MM.1S (cell line): ENCODE data around the gene NFE2.

Experiments used
- DNase-seq: peaks from one replicate; pipeline ENCODE4 v3.0.0-alpha.2; 2015
- H2AFZ ChIP-seq: fragments of 300-600 bp; sonication (generic); 2 replicates; pipeline ENCODE4 v1.6.0; 2016; ENCODE audit warnings: antibody characterized with exemption, low read length
- H3F3A ChIP-seq: fragments of 300-600 bp; sonication (generic); 2 replicates; pipeline ENCODE4 v1.6.1; 2016; ENCODE audit warnings: mild to moderate bottlenecking, antibody characterized with exemption, low read length, moderate library complexity, mixed read lengths; ENCODE audit not compliant: insufficient read depth
- H3K27ac ChIP-seq: fragments of 300-600 bp; sonication (generic); 2 replicates; pipeline ENCODE4 v1.5.1; 2016; ENCODE audit warnings: mild to moderate bottlenecking, low read length
- H3K27me3 ChIP-seq: fragments of 300-600 bp; sonication (generic); replicated peaks from 2 replicates; pipeline ENCODE4 v1.6.0; 2016; ENCODE audit warnings: low read length; ENCODE audit not compliant: insufficient read depth
- H3K36me3 ChIP-seq: fragments of 300-600 bp; sonication (generic); replicated peaks from 2 replicates; pipeline ENCODE4 v1.6.1; 2016; ENCODE audit warnings: mild to moderate bottlenecking, low read length, mixed read lengths; ENCODE audit not compliant: insufficient read depth
- H3K4me1 ChIP-seq: fragments of 300-600 bp; sonication (generic); 2 replicates; pipeline ENCODE4 v1.6.1; 2016; ENCODE audit warnings: low read length, mixed read lengths
- H3K4me2 ChIP-seq: fragments of 300-600 bp; sonication (generic); 2 replicates; pipeline ENCODE4 v1.6.0; 2016; ENCODE audit warnings: low read depth, low read length
- H3K4me3 ChIP-seq: fragments of 300-600 bp; sonication (generic); 2 replicates; pipeline ENCODE4 v1.5.1; 2016; ENCODE audit warnings: low read length, mixed read lengths
- H3K79me2 ChIP-seq: fragments of 300-600 bp; sonication (generic); 2 replicates; pipeline ENCODE4 v1.6.1; 2016; ENCODE audit warnings: mixed run types, low read length, mixed read lengths
- H3K9ac ChIP-seq: fragments of 300-600 bp; sonication (generic); 2 replicates; pipeline ENCODE4 v1.6.1; 2016; ENCODE audit warnings: low read length, mixed read lengths
- H3K9me2 ChIP-seq: fragments of 300-600 bp; sonication (generic); replicated peaks from 2 replicates; pipeline ENCODE4 v1.6.1; 2016; ENCODE audit warnings: mild to moderate bottlenecking, low read length, mixed read lengths; ENCODE audit not compliant: insufficient read depth
- H3K9me3 ChIP-seq: fragments of 300-600 bp; sonication (generic); replicated peaks from 2 replicates; pipeline ENCODE4 v1.6.1; 2016; ENCODE audit warnings: mild to moderate bottlenecking, low read length, mixed read lengths; ENCODE audit not compliant: insufficient read depth
- H4K20me1 ChIP-seq: fragments of 300-600 bp; sonication (generic); 2 replicates; pipeline ENCODE4 v1.6.1; 2016; ENCODE audit warnings: mild to moderate bottlenecking, low read length, moderate library complexity, mixed read lengths; ENCODE audit not compliant: insufficient read depth
- CTCF ChIP-seq: fragments of 300-600 bp; sonication (generic); IDR thresholded peaks from 2 replicates; pipeline ENCODE4 v1.5.1; 2016; ENCODE audit warnings: antibody characterized with exemption, low read length, mixed read lengths
- EZH2 ChIP-seq: fragments of 300-600 bp; sonication (generic); optimal IDR thresholded peaks from 2 replicates; pipeline ENCODE3; 2017; ENCODE audit warnings: low read depth, mild to moderate bottlenecking, antibody characterized with exemption, low read length, mixed read lengths
- EZH2phosphoT487 ChIP-seq: fragments of 300-600 bp; sonication (generic); IDR thresholded peaks from 2 replicates; pipeline ENCODE4 v1.6.1; 2018; ENCODE audit warnings: antibody characterized with exemption, low read length

The NFE2 gene

GRCh38 chr12:54276368-54276767 is 24.4 kb downstream of the NFE2 start:
- Histone ChIP-seq H3K9ac (no peak overlapping the region), H3K36me3 (no peaks in the 10 kb centered on the region; the same call in 1 of the 2 replicates), H3K79me2 (peaks cover 75% of the 10 kb centered on the region), H3K4me3 (no peak overlapping the region), H3K4me1 (peaks cover 18% of the 10 kb centered on the region), H3K27ac (no peak overlapping the region), H3K27me3 (no peaks in the 10 kb centered on the region), H3K9me3 (no peaks in the 10 kb centered on the region), H3K9me2 (no peaks in the 10 kb centered on the region), H3K4me2 (no peak overlapping the region), H2AFZ (no peak overlapping the region), H3F3A (peaks cover 18% of the 10 kb centered on the region), H4K20me1 (no peaks in the 10 kb centered on the region)
- DNase-seq = no peak
- TF ChIP-seq CTCF (no peak), EZH2 (no peak), EZH2phosphoT487 (no peak)

DNA sequence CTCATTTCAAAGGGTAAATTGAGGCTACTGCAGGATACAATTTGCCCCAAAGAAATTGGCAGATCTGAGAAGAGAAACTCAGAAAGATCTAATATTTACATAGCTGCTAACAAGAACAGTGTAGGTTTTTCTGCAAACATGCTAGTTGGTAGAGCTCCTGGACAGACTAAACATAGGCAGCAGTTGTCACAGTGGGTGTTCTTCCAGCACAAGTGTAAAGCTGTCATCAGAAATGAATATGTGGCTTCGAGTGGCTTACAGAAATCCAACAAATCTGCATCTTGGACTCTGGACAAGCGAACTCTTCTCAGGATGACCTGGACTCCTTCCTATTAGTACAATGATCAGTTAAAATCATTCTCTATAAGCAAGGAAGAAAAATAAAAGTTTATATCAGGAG is 26.8 kb downstream of the NFE2 start:
- H3K4me2 ChIP-seq = no peak overlapping the region
- H4K20me1 ChIP-seq = no peaks in the 10 kb centered on the region
- no peaks in the 10 kb centered on the region for H3K9me2 ChIP-seq
- H3K27ac ChIP-seq = no peak overlapping the region
- peaks cover 18% of the 10 kb centered on the region for H3K4me1 ChIP-seq
- H3K9ac ChIP-seq = no peak overlapping the region
- H3K36me3 ChIP-seq = no peaks in the 10 kb centered on the region; the same call in 1 of the 2 replicates
- no peak for TF ChIP-seq CTCF
- no peak for TF ChIP-seq EZH2phosphoT487
- TF ChIP-seq EZH2 = no peak
- no peaks in the 10 kb centered on the region for H3K9me3 ChIP-seq
- no peak overlapping the region for H3K4me3 ChIP-seq
- H3F3A ChIP-seq = peaks cover 3% of the 10 kb centered on the region; the same call in 1 of the 2 replicates
- no peaks in the 10 kb centered on the region for H3K27me3 ChIP-seq
- no peak for DNase-seq
- H2AFZ ChIP-seq = no peak overlapping the region
- H3K79me2 ChIP-seq = peaks cover 69% of the 10 kb centered on the region

GRCh38 chr12:54272214-54272613 is 28.6 kb downstream of the NFE2 start:
- Histone ChIP-seq H3K27ac (no peak overlapping the region), H4K20me1 (no peaks in the 10 kb centered on the region), H3K4me1 (peaks cover 7% of the 10 kb centered on the region; the same call in 1 of the 2 replicates), H3F3A (0 out of 2 replicates have a peak, but pooled peaks cover 3% of the 10 kb centered on the region), H3K36me3 (no peaks in the 10 kb centered on the region), H3K79me2 (peaks cover 51% of the 10 kb centered on the region), H2AFZ (no peak overlapping the region), H3K4me3 (no peak overlapping the region), H3K9me3 (no peaks in the 10 kb centered on the region), H3K27me3 (no peaks in the 10 kb centered on the region), H3K9me2 (no peaks in the 10 kb centered on the region), H3K4me2 (no peak overlapping the region), H3K9ac (no peak overlapping the region)
- DNase-seq = no peak
- TF ChIP-seq CTCF (no peak), EZH2phosphoT487 (no peak)
